Liver (tissue), 9 donors: Measurements from ENCODE around the gene DNPH1. TPM values are rescaled to one million over a fixed set of nuclear protein-coding genes. Genes with fewer than 3 reads are reported as not detected.

Experiments used
- DNase-seq: peaks from one replicate; pipeline ENCODE4 v3.0.0-alpha.2; 2017; ENCODE audit warnings: low spot score
- H3K27ac ChIP-seq, 2 donors: one replicate each; pipeline ENCODE4 v1.7.0; 2013; ENCODE audit warnings: inconsistent platforms in 2 of 2, low read length in 2 of 2, control low read depth in 1 of 2, low read depth in 1 of 2, mild to moderate bottlenecking in 1 of 2
- H3K27me3 ChIP-seq, 4 donors: one replicate each; pipeline versions ENCODE4 v1.6.1 to v1.7.0; 2013; ENCODE audit warnings: low read length in 3 of 4, inconsistent platforms in 1 of 4, mild to moderate bottlenecking in 1 of 4, moderate library complexity in 1 of 4; ENCODE audit not compliant: control insufficient read depth in 4 of 4, insufficient read depth in 4 of 4
- H3K36me3 ChIP-seq, 4 donors: one replicate each; pipeline versions ENCODE4 v1.6.1 to v1.7.0; 2013; ENCODE audit warnings: low read length in 3 of 4, mild to moderate bottlenecking in 3 of 4, low read depth in 1 of 4, moderate library complexity in 1 of 4; ENCODE audit not compliant: control insufficient read depth in 4 of 4, insufficient read depth in 3 of 4
- H3K4me1 ChIP-seq, 4 donors: one replicate each; pipeline versions ENCODE4 v1.6.1 to v1.7.0; 2013; ENCODE audit warnings: low read length in 3 of 4, mild to moderate bottlenecking in 3 of 4, moderate library complexity in 1 of 4; ENCODE audit not compliant: control insufficient read depth in 4 of 4, insufficient read depth in 4 of 4
- H3K4me3 ChIP-seq, 3 donors: one replicate each; pipeline versions ENCODE4 v1.6.1 to v1.7.0; 2013; ENCODE audit warnings: low read length in 3 of 3, control low read depth in 1 of 3, low read depth in 1 of 3, mild to moderate bottlenecking in 1 of 3
- H3K9ac ChIP-seq, 2 donors: one replicate each; pipeline ENCODE4 v1.7.0; 2013; ENCODE audit warnings: low read length in 2 of 2, mild to moderate bottlenecking in 2 of 2, moderate library complexity in 2 of 2, control low read depth in 1 of 2, low read depth in 1 of 2
- H3K9me3 ChIP-seq, 4 donors: one replicate each; pipeline versions ENCODE4 v1.6.1 to v1.7.0; 2013; ENCODE audit warnings: low read length in 3 of 4; ENCODE audit not compliant: control insufficient read depth in 4 of 4
- FOXA1 ChIP-seq: IDR thresholded peaks from 2 replicates; pipeline ENCODE4 v1.6.1; 2016; ENCODE audit warnings: antibody characterized with exemption
- FOXA2 ChIP-seq: IDR thresholded peaks from 2 replicates; pipeline ENCODE4 v1.6.1; 2016; ENCODE audit warnings: antibody characterized with exemption
- GABPA ChIP-seq, 2 donors: IDR thresholded peaks in 1 of 2; conservative IDR thresholded peaks in 1 of 2; 2 replicates each; pipeline ENCODE4 v1.6.1; 2016; ENCODE audit warnings: antibody characterized with exemption in 2 of 2, mild to moderate bottlenecking in 1 of 2, moderate library complexity in 1 of 2
- HNF4A ChIP-seq, 2 donors: conservative IDR thresholded peaks; 2 replicates each; pipeline ENCODE4 v1.6.1; 2016; ENCODE audit warnings: antibody characterized with exemption in 2 of 2, mild to moderate bottlenecking in 2 of 2
- HNF4G ChIP-seq: IDR thresholded peaks from 2 replicates; pipeline ENCODE4 v1.6.1; 2016; ENCODE audit warnings: antibody characterized with exemption
- JUND ChIP-seq, 2 donors: IDR thresholded peaks; 2 replicates each; pipeline ENCODE4 v1.6.1; 2016; ENCODE audit warnings: antibody characterized with exemption in 2 of 2
- NR2F2 ChIP-seq: IDR thresholded peaks from 2 replicates; pipeline ENCODE4 v1.6.1; 2016; ENCODE audit warnings: antibody characterized with exemption
- RAD21 ChIP-seq, 2 donors: IDR thresholded peaks; 2 replicates each; pipeline ENCODE4 v1.6.1; 2016; ENCODE audit warnings: antibody characterized with exemption in 2 of 2, mild to moderate bottlenecking in 2 of 2
- RXRA ChIP-seq, 2 donors: IDR thresholded peaks; 2 replicates each; pipeline ENCODE4 v1.6.1; 2017 to 2018; ENCODE audit warnings: antibody characterized with exemption in 2 of 2, mild to moderate bottlenecking in 1 of 2
- SP1 ChIP-seq: IDR thresholded peaks from 2 replicates; pipeline ENCODE4 v1.6.1; 2018; ENCODE audit warnings: antibody characterized with exemption, mild to moderate bottlenecking
- TAF1 ChIP-seq: conservative IDR thresholded peaks from 2 replicates; pipeline ENCODE4 v1.6.1; 2016; ENCODE audit warnings: antibody characterized with exemption, mild to moderate bottlenecking
- YY1 ChIP-seq: IDR thresholded peaks from 2 replicates; pipeline ENCODE4 v1.6.1; 2016; ENCODE audit warnings: antibody characterized with exemption, mild to moderate bottlenecking
- WGBS: extraction: QIAGEN DNeasy Blood & Tissue Kit; methylation state at CpG from one replicate; pipeline ENCODE4 v1.1.7; 2013; 5-methylcytosine and 5-hydroxymethylcytosine counted together
- polyA plus RNA-seq, 2 donors: library from polyadenylated mRNA; stranded (reverse) in 1 of 2; unstranded in 1 of 2; fragments of 200-250 nt in 1 of 2; fragments of >200 nt in 1 of 2; fragmentation: Nextera tagmentation in 1 of 2; extraction: Ambion mirVana in 1 of 2; gene quantifications; one replicate each; pipeline versions ENCODE4 v1.2.1 to v1.2.3, GENCODE V29; 2013 to 2015
- total RNA-seq, 2 donors: library from RNA; depleted of rRNA; stranded (reverse); fragments of >200 nt; gene quantifications; one replicate each; pipeline ENCODE4 v1.2.3, GENCODE V29; 2014
- TF ChIP-seq, protein P1 (sequence below): fragments of 150-350 bp; IDR thresholded peaks from 2 replicates; pipeline ENCODE4 v1.5.1; 2017; ENCODE audit warnings: improper control_type of control experiment, low read depth, low read length; ENCODE audit not compliant: missing input control
- TF ChIP-seq, protein P2 (sequence below): IDR thresholded peaks from 2 replicates; pipeline ENCODE4 v1.6.1; 2016; ENCODE audit warnings: antibody characterized with exemption, mild to moderate bottlenecking
- TF ChIP-seq, protein P3 (sequence below): IDR thresholded peaks from 2 replicates; pipeline ENCODE4 v1.6.1; 2016; ENCODE audit warnings: antibody characterized with exemption
- TF ChIP-seq, protein P4 (sequence below): IDR thresholded peaks from 2 replicates; pipeline ENCODE4 v1.6.1; 2016; ENCODE audit warnings: antibody characterized with exemption
- TF ChIP-seq, protein P5 (sequence below): IDR thresholded peaks from 2 replicates; pipeline ENCODE4 v1.6.1; 2016; ENCODE audit warnings: antibody characterized with exemption
- donor health status: healthy.
- donor health status: healthy.
- donor health status: healthy.
- donor health status: healthy.
- donor health status: healthy.

The DNPH1 gene
- total and polyA plus RNA-seq, 4 donors: 53.2 to 195 (median 103) TPM

DNA sequence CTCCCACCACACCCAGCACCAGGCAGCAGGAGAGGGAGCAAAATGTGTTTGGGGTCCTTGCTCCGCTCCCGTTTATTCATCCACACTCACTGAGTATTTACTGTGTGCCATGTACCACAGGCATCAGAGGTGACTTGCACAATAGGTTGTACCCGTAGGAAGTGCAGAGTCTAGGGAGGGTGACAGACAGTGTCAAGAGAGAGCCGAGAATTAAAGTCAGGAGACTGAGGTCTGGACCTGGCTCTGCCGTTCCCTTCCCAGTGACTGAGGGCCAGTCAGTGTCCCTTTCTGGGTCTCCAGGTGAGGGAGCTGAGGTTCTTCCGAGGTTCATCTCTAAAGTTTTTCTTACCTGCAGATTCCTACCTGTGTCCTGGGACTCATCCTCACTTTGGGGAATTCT, 36.3 kb upstream of the DNPH1 start:
- Histone ChIP-seq H3K4me3 (peak overlapping the region in 2 of 3 donors; percentile 16 to 17), H3K36me3 (no peaks in the 10 kb centered on the region), H3K9me3 (no peaks in the 10 kb centered on the region), H3K4me1 (peaks cover 8 to 60% (median 43%) of the 10 kb centered on the region in 4 donors), H3K27me3 (no peaks in the 10 kb centered on the region), H3K27ac (peak overlapping the region; percentile 81 to 82), H3K9ac (peak overlapping the region in 1 of 2 donors; percentile 1)
- WGBS: 41% methylated on average over 6 of the region's 6 CpGs
- no peak for DNase-seq
- TF ChIP-seq, protein P1, sequence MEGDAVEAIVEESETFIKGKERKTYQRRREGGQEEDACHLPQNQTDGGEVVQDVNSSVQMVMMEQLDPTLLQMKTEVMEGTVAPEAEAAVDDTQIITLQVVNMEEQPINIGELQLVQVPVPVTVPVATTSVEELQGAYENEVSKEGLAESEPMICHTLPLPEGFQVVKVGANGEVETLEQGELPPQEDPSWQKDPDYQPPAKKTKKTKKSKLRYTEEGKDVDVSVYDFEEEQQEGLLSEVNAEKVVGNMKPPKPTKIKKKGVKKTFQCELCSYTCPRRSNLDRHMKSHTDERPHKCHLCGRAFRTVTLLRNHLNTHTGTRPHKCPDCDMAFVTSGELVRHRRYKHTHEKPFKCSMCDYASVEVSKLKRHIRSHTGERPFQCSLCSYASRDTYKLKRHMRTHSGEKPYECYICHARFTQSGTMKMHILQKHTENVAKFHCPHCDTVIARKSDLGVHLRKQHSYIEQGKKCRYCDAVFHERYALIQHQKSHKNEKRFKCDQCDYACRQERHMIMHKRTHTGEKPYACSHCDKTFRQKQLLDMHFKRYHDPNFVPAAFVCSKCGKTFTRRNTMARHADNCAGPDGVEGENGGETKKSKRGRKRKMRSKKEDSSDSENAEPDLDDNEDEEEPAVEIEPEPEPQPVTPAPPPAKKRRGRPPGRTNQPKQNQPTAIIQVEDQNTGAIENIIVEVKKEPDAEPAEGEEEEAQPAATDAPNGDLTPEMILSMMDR: peak; percentile 10
- TF ChIP-seq HNF4A (conservative IDR thresholded peaks at IDR 0.05) (peak; percentile 78 to 85), GABPA (IDR thresholded peaks at IDR 0.05 in 1 of 2, conservative IDR thresholded peaks at IDR 0.05 in 1 of 2) (no peak), FOXA1 (no peak), NR2F2 (no peak), SP1 (peak; percentile 75), FOXA2 (peak; percentile 11), RXRA (IDR thresholded peaks at IDR 0.05) (peak; percentile 63 to 87), TAF1 (no peak), YY1 (no peak), RAD21 (IDR thresholded peaks at IDR 0.05) (peak; percentile 39 to 62)
- TF ChIP-seq, protein P2, sequence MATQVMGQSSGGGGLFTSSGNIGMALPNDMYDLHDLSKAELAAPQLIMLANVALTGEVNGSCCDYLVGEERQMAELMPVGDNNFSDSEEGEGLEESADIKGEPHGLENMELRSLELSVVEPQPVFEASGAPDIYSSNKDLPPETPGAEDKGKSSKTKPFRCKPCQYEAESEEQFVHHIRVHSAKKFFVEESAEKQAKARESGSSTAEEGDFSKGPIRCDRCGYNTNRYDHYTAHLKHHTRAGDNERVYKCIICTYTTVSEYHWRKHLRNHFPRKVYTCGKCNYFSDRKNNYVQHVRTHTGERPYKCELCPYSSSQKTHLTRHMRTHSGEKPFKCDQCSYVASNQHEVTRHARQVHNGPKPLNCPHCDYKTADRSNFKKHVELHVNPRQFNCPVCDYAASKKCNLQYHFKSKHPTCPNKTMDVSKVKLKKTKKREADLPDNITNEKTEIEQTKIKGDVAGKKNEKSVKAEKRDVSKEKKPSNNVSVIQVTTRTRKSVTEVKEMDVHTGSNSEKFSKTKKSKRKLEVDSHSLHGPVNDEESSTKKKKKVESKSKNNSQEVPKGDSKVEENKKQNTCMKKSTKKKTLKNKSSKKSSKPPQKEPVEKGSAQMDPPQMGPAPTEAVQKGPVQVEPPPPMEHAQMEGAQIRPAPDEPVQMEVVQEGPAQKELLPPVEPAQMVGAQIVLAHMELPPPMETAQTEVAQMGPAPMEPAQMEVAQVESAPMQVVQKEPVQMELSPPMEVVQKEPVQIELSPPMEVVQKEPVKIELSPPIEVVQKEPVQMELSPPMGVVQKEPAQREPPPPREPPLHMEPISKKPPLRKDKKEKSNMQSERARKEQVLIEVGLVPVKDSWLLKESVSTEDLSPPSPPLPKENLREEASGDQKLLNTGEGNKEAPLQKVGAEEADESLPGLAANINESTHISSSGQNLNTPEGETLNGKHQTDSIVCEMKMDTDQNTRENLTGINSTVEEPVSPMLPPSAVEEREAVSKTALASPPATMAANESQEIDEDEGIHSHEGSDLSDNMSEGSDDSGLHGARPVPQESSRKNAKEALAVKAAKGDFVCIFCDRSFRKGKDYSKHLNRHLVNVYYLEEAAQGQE: peak; percentile 58
- TF ChIP-seq, protein P3, sequence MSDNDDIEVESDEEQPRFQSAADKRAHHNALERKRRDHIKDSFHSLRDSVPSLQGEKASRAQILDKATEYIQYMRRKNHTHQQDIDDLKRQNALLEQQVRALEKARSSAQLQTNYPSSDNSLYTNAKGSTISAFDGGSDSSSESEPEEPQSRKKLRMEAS: no peak

DNA sequence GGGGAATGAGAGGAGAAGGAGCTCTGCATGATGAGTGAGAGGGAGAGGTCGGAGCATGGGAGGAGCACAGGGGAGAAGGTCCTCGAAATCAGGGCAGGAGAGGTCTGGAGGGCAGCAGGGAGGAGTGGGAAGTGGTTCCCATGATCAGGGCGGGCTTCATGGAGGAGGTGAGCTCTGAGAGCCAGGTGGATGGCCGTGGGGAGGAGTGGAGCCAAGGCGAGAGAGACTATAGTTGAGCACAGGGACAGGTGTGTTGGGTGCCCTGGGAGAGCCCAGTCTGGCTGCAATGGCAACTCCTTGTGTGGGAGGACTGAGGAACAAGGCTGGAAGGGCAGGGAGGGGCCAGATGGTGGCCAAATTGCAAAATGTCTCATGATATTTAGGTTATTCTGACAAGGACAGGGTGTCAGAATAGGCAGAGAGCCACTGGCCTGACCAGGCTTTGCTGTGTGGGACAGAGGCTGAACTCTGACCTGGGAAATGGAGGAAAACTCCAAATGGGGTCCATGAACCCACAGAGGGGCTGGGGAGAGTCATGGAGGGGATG, 35.4 kb upstream of the DNPH1 start:
- Histone ChIP-seq H3K36me3 (no peaks in the 10 kb centered on the region), H3K27ac (peak overlapping the region; percentile 81 to 82), H3K9ac (peak overlapping the region in 1 of 2 donors; percentile 1), H3K4me3 (no peak overlapping the region), H3K9me3 (no peaks in the 10 kb centered on the region), H3K4me1 (peaks cover 6 to 56% (median 42%) of the 10 kb centered on the region in 4 donors), H3K27me3 (no peaks in the 10 kb centered on the region)
- 91% methylated on average over 5 of the region's 5 CpGs for WGBS
- no peak for DNase-seq
- no peak for TF ChIP-seq FOXA1
- TF ChIP-seq NR2F2: no peak
- no peak for TF ChIP-seq RXRA (IDR thresholded peaks at IDR 0.05)
- no peak for TF ChIP-seq HNF4A (conservative IDR thresholded peaks at IDR 0.05)
- TF ChIP-seq JUND (IDR thresholded peaks at IDR 0.05): no peak
- TF ChIP-seq, protein P4, sequence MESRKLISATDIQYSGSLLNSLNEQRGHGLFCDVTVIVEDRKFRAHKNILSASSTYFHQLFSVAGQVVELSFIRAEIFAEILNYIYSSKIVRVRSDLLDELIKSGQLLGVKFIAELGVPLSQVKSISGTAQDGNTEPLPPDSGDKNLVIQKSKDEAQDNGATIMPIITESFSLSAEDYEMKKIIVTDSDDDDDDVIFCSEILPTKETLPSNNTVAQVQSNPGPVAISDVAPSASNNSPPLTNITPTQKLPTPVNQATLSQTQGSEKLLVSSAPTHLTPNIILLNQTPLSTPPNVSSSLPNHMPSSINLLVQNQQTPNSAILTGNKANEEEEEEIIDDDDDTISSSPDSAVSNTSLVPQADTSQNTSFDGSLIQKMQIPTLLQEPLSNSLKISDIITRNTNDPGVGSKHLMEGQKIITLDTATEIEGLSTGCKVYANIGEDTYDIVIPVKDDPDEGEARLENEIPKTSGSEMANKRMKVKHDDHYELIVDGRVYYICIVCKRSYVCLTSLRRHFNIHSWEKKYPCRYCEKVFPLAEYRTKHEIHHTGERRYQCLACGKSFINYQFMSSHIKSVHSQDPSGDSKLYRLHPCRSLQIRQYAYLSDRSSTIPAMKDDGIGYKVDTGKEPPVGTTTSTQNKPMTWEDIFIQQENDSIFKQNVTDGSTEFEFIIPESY: no peak
- TF ChIP-seq TAF1: no peak
- TF ChIP-seq YY1: no peak
- no peak for TF ChIP-seq RAD21 (IDR thresholded peaks at IDR 0.05)
- TF ChIP-seq, protein P2: no peak
- TF ChIP-seq HNF4G: no peak
- TF ChIP-seq, protein P5, sequence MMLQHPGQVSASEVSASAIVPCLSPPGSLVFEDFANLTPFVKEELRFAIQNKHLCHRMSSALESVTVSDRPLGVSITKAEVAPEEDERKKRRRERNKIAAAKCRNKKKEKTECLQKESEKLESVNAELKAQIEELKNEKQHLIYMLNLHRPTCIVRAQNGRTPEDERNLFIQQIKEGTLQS: no peak
- TF ChIP-seq GABPA (IDR thresholded peaks at IDR 0.05 in 1 of 2, conservative IDR thresholded peaks at IDR 0.05 in 1 of 2): no peak
- TF ChIP-seq, protein P1: no peak
